Ishikawa (cell line): ENCODE data around the gene SLC7A10.

Experiments
- CEBPB ChIP-seq: IDR thresholded peaks from 2 replicates; pipeline ENCODE4 v1.6.1; 2012
- CREB1 ChIP-seq: IDR thresholded peaks from 2 replicates; pipeline ENCODE4 v1.6.1; 2012; ENCODE audit warnings: low read depth
- EGR1 ChIP-seq: IDR thresholded peaks from 2 replicates; pipeline ENCODE4 v1.6.1; 2012
- EP300 ChIP-seq: IDR thresholded peaks from 2 replicates; pipeline ENCODE4 v1.6.1; 2012; ENCODE audit warnings: borderline replicate concordance
- FOXM1 ChIP-seq: IDR thresholded peaks from 2 replicates; pipeline ENCODE4 v1.6.1; 2012; ENCODE audit warnings: low read depth, borderline replicate concordance
- MAX ChIP-seq: IDR thresholded peaks from 2 replicates; pipeline ENCODE4 v1.6.1; 2012
- NFIC ChIP-seq: IDR thresholded peaks from 2 replicates; pipeline ENCODE4 v1.6.1; 2012
- RAD21 ChIP-seq: IDR thresholded peaks from 2 replicates; pipeline ENCODE4 v1.6.1; 2012; ENCODE audit warnings: low read depth
- REST ChIP-seq: IDR thresholded peaks from 2 replicates; pipeline ENCODE4 v1.6.1; 2012; ENCODE audit warnings: low read depth, mild to moderate bottlenecking
- TAF1 ChIP-seq: IDR thresholded peaks from 2 replicates; pipeline ENCODE4 v1.6.1; 2012; ENCODE audit warnings: low read depth, mild to moderate bottlenecking
- TCF12 ChIP-seq: IDR thresholded peaks from 2 replicates; pipeline ENCODE4 v1.6.1; 2012; ENCODE audit warnings: low read depth
- TEAD4 ChIP-seq: IDR thresholded peaks from 2 replicates; pipeline ENCODE4 v1.6.1; 2012
- USF1 ChIP-seq: IDR thresholded peaks from 2 replicates; pipeline ENCODE4 v1.6.1; 2012
- YY1 ChIP-seq: IDR thresholded peaks from 2 replicates; pipeline ENCODE4 v1.6.1; 2012; ENCODE audit warnings: low read depth
- ZBTB7A ChIP-seq: IDR thresholded peaks from 2 replicates; pipeline ENCODE4 v1.6.1; 2012; ENCODE audit warnings: low read depth

Gene SLC7A10

GRCh38 chr19:33251526-33252090, 26.0 kb upstream of the SLC7A10 start:
- TF ChIP-seq TAF1 (no peak), FOXM1 (no peak), ZBTB7A (no peak), REST (no peak), EGR1 (no peak), NFIC (no peak), TCF12 (no peak), MAX (no peak), USF1 (no peak), EP300 (no peak), RAD21 (no peak), YY1 (no peak), CEBPB (no peak), CREB1 (no peak)

GRCh38 chr19:33251076-33251475, 25.4 kb upstream of the SLC7A10 start:
- TF ChIP-seq RAD21 (no peak), CEBPB (no peak)

- TF ChIP-seq CREB1 (no peak), YY1 (no peak), ZBTB7A (no peak), RAD21 (no peak), EP300 (no peak), TAF1 (no peak), NFIC (no peak), CEBPB (no peak), USF1 (no peak), TEAD4 (no peak), FOXM1 (no peak), REST (no peak), EGR1 (no peak), MAX (no peak), TCF12 (no peak)
Measured at GRCh38 chr19:33250500-33250899, 24.9 kb upstream of the SLC7A10 start.

- TF ChIP-seq REST = no peak
- no peak for TF ChIP-seq YY1
- TF ChIP-seq EGR1 = no peak
- TF ChIP-seq ZBTB7A = no peak
- no peak for TF ChIP-seq MAX
- no peak for TF ChIP-seq TCF12
- no peak for TF ChIP-seq EP300
- no peak for TF ChIP-seq TAF1
- TF ChIP-seq RAD21 = no peak
- no peak for TF ChIP-seq CREB1
- no peak for TF ChIP-seq FOXM1
- no peak for TF ChIP-seq CEBPB
Measured at GRCh38 chr19:33249740-33250366, 24.2 kb upstream of the SLC7A10 start.
